HL-60 (cell line): ENCODE data around the gene SOCS7.

Experiments
- DNase-seq, 2 experiments: peaks; one replicate each; pipeline ENCODE4 v3.0.0-alpha.2; 2010 to 2020; ENCODE audit warnings: low read depth in 1 of 2, low spot score in 1 of 2
- H3K27ac ChIP-seq: fragments of 250-450 bp; sonication (Bioruptor Pico); replicated peaks from 2 replicates; pipeline ENCODE4 v1.5.1; 2020; ENCODE audit warnings: mild to moderate bottlenecking, moderate library complexity
- H3K27me3 ChIP-seq: fragments of 250-450 bp; sonication (Bioruptor Pico); 2 replicates; pipeline ENCODE4 v1.5.1; 2021; ENCODE audit warnings: mild to moderate bottlenecking, moderate library complexity; ENCODE audit not compliant: insufficient read depth, poor library complexity, severe bottlenecking
- H3K4me3 ChIP-seq: replicated peaks from 2 replicates; pipeline ENCODE4 v1.5.1; 2011; ENCODE audit warnings: mild to moderate bottlenecking, control low read depth, low read length; ENCODE audit not compliant: insufficient read depth
- GABPA ChIP-seq: IDR thresholded peaks from 2 replicates; pipeline ENCODE4 v1.6.1; 2012; ENCODE audit warnings: low read depth
- POLR2AphosphoS5 ChIP-seq: IDR thresholded peaks from 2 replicates; pipeline ENCODE4 v1.6.1; 2012; ENCODE audit warnings: low read depth
- SPI1 ChIP-seq: IDR thresholded peaks from 2 replicates; pipeline ENCODE4 v1.6.1; 2012; ENCODE audit warnings: low read depth, mild to moderate bottlenecking, borderline replicate concordance
- TF ChIP-seq, protein P1 (sequence below): IDR thresholded peaks from 2 replicates; pipeline ENCODE4 v1.6.1; 2012; ENCODE audit warnings: low read depth; ENCODE audit not compliant: insufficient replicate concordance
- TF ChIP-seq, protein P2 (sequence below): IDR thresholded peaks from one replicate; pipeline ENCODE4 v1.5.1; 2011; ENCODE audit warnings: low read length, control low read depth, inconsistent platforms; ENCODE audit not compliant: insufficient read depth

SOCS7 gene

DNA sequence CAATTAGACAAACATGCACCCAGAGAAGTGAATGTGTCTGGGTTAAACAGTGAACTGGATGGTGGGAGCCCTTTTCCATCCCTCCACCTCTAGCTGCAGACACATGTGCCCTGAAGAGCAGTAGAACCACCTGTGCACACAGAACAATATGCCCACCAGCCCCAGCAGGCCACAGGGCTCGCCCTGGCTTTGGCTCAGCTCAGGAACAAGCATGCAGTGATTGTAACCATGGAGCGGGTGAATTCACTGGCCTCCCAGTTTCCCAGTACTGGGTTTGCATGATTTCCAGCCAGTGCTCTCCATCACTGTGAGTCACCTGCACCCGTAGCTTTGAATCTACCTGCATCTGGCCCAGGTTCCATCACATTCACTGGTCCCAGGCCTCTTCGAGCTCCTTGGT, 13.1 kb upstream of the SOCS7 start:
- no peak for DNase-seq
- TF ChIP-seq POLR2AphosphoS5 (no peak), SPI1 (no peak), GABPA (no peak)
- TF ChIP-seq, protein P1, sequence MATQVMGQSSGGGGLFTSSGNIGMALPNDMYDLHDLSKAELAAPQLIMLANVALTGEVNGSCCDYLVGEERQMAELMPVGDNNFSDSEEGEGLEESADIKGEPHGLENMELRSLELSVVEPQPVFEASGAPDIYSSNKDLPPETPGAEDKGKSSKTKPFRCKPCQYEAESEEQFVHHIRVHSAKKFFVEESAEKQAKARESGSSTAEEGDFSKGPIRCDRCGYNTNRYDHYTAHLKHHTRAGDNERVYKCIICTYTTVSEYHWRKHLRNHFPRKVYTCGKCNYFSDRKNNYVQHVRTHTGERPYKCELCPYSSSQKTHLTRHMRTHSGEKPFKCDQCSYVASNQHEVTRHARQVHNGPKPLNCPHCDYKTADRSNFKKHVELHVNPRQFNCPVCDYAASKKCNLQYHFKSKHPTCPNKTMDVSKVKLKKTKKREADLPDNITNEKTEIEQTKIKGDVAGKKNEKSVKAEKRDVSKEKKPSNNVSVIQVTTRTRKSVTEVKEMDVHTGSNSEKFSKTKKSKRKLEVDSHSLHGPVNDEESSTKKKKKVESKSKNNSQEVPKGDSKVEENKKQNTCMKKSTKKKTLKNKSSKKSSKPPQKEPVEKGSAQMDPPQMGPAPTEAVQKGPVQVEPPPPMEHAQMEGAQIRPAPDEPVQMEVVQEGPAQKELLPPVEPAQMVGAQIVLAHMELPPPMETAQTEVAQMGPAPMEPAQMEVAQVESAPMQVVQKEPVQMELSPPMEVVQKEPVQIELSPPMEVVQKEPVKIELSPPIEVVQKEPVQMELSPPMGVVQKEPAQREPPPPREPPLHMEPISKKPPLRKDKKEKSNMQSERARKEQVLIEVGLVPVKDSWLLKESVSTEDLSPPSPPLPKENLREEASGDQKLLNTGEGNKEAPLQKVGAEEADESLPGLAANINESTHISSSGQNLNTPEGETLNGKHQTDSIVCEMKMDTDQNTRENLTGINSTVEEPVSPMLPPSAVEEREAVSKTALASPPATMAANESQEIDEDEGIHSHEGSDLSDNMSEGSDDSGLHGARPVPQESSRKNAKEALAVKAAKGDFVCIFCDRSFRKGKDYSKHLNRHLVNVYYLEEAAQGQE, result no peak
- TF ChIP-seq, protein P2, sequence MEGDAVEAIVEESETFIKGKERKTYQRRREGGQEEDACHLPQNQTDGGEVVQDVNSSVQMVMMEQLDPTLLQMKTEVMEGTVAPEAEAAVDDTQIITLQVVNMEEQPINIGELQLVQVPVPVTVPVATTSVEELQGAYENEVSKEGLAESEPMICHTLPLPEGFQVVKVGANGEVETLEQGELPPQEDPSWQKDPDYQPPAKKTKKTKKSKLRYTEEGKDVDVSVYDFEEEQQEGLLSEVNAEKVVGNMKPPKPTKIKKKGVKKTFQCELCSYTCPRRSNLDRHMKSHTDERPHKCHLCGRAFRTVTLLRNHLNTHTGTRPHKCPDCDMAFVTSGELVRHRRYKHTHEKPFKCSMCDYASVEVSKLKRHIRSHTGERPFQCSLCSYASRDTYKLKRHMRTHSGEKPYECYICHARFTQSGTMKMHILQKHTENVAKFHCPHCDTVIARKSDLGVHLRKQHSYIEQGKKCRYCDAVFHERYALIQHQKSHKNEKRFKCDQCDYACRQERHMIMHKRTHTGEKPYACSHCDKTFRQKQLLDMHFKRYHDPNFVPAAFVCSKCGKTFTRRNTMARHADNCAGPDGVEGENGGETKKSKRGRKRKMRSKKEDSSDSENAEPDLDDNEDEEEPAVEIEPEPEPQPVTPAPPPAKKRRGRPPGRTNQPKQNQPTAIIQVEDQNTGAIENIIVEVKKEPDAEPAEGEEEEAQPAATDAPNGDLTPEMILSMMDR, result no peak
- H3K4me3 ChIP-seq, result no peak overlapping the region
- H3K27ac ChIP-seq, result no peak overlapping the region
- H3K27me3 ChIP-seq, result no peaks in the 10 kb centered on the region

DNA sequence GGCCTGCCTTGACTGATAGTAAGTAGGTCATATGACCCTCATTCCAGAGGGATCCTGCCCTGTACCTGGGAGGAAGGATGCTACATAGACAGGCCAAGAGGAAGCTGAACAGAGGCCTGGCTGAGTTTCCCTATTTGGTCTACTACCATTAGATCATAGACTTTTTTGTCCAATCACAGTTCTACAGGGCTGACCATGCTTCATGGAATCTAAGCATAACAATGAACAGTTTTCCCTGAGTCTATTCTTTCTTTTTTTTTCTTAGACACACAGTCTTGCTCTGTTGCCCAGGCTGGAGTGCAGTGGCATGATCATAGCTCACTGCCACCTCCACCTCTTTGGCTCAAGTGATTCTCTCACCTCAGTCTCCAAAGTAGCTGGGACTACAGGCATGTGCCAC, 11.8 kb upstream of the SOCS7 start:
- H3K27me3 ChIP-seq, result no peaks in the 10 kb centered on the region
- TF ChIP-seq SPI1 (no peak), POLR2AphosphoS5 (no peak), GABPA (no peak)
- TF ChIP-seq, protein P1, result no peak
- TF ChIP-seq, protein P2, result no peak
- no peak for DNase-seq
- no peak overlapping the region for H3K4me3 ChIP-seq
- no peak overlapping the region for H3K27ac ChIP-seq

DNA sequence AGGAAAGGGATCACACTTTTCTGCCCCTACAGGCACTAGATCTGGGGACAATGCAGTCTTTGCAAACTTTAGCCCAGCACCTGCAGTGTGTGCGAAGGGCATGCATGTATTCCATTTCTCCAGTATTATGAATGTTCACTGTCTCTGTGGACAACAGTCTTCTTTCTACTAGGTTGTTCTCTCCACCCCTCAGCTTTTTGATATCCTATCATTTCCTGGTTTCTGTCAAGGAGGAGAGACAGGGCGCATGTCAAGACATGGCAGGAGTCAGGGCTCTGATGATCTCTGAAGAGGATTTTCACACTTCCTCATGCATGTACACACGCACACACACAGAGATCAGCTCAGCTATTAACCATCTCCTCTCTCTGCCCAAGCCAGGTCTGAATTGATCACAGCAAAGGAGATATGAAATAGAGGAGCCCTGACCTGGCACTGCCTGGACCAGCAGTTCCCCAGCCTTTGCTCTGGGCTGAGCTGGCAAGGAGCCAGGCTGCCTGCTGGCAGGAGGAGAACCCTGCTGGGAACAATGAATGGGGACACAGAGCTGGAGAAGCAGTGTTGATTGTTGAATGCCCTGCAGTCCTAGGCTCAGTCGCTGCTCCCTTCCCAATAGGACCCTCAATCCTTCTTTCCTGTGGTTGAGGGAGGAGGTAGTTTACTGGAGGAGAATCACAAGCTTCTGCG, 10.5 kb upstream of the SOCS7 start:
- Histone ChIP-seq H3K4me3 (no peak overlapping the region), H3K27me3 (no peaks in the 10 kb centered on the region), H3K27ac (no peak overlapping the region)
- TF ChIP-seq, protein P1, result no peak
- peak; percentile 39; the same call in 1 of the 2 replicates for TF ChIP-seq SPI1
- TF ChIP-seq, protein P2, result no peak
- no peak for DNase-seq
